Psoas muscle (tissue), 8 donors: ENCODE measurements around the gene COL25A1. TPM values are rescaled to one million over a fixed set of nuclear protein-coding genes. Genes with fewer than 3 reads are reported as not detected.
"Not testable (repeated sequence)": the region's sequence is repeated elsewhere in the genome, so short reads cannot be mapped to it uniquely, and the experiment has no call there.

Experiments used
- ATAC-seq, 4 donors: fragments of 200-7000 bp; cut with Tn5 transposase; one replicate each; pipeline ENCODE4 v1.9.1; 2020; ENCODE audit warnings: moderate library complexity in 3 of 4, mild to moderate bottlenecking in 2 of 4
- DNase-seq, 2 donors: peaks; one replicate each; pipeline ENCODE4 v3.0.0-alpha.2; 2020
- H3K27ac ChIP-seq: fragments of 200-600 bp; one replicate; pipeline ENCODE4 v1.8.0; 2022
- H3K27me3 ChIP-seq, 3 donors: fragments of 200-600 bp in 1 of 3; one replicate each; pipeline versions ENCODE4 v1.6.1 to v1.8.0; 2013 to 2022; ENCODE audit warnings: low read length in 2 of 3, mild to moderate bottlenecking in 2 of 3, moderate library complexity in 1 of 3; ENCODE audit not compliant: insufficient read depth in 3 of 3
- H3K36me3 ChIP-seq, 2 donors: fragments of 200-600 bp in 1 of 2; one replicate each; pipeline versions ENCODE4 v1.6.1 to v1.8.0; 2013 to 2022; ENCODE audit warnings: low read depth in 1 of 2, mild to moderate bottlenecking in 1 of 2, moderate library complexity in 1 of 2; ENCODE audit not compliant: insufficient read depth in 1 of 2
- H3K4me1 ChIP-seq: fragments of 200-600 bp; one replicate; pipeline ENCODE4 v1.8.0; 2022
- H3K4me3 ChIP-seq: fragments of 200-600 bp; one replicate; pipeline ENCODE4 v1.8.0; 2022; ENCODE audit warnings: mild to moderate bottlenecking
- H3K9me3 ChIP-seq: fragments of 200-600 bp; one replicate; pipeline ENCODE4 v1.8.0; 2022
- CTCF ChIP-seq: fragments of 200-600 bp; IDR thresholded peaks from one replicate; pipeline ENCODE4 v1.8.0; 2022; ENCODE audit warnings: antibody characterized with exemption
- WGBS, 3 donors: extraction: QIAGEN DNeasy Blood & Tissue Kit; methylation state at CpG; one replicate each; pipeline versions ENCODE4 v1.1.6 to v1.1.7; 2013; 5-methylcytosine and 5-hydroxymethylcytosine counted together
- intact Hi-C, 2 donors: fragments of 100-400 bp; cut with DNase I; formaldehyde crosslinking; loops; one replicate each; pipeline versions ENCODE4 v1.11.0 to v1.14.2; 2022
- polyA plus RNA-seq, 3 donors: library from polyadenylated mRNA; stranded (reverse); fragments of 200-250 nt; gene quantifications; one replicate each; pipeline ENCODE4 v1.2.3, GENCODE V29; 2013
- total RNA-seq, 4 donors: library from RNA; stranded (reverse); fragmentation: NEBNext Ultra II Directional in 2 of 4; extraction: Animal tissue kit (Norgen Biotek cat#: 25700) in 2 of 4; gene quantifications; one replicate each; pipeline versions ENCODE4 v1.2.1 to v1.2.4, GENCODE V29; 2021 to 2023
- donor health status: healthy with polysubstance abuse.
- donor health status: DM: no; HTN: no; CAD: no; lungs with moderate emphysema.
- donor health status: Bipolar disorder and iron deficiency.
- donor health status: healthy.
- donor health status: DM: yes; HTN: yes; CAD: no.
- donor health status: DM: no; HTN: no; CAD: no.
- donor health status: DM: no; HTN: no; CAD: no.
- donor health status: DM: yes; HTN: yes; CAD: no.

COL25A1 gene
- total and polyA plus RNA-seq, 7 donors, result 0.14 to 1.5 (median 0.36) TPM

- Histone ChIP-seq H3K27ac (no peak overlapping the region), H3K4me1 (no peaks in the 10 kb centered on the region), H3K27me3 (peaks cover 0 to 2% (median 0%) of the 10 kb centered on the region in 3 donors), H3K36me3 (no peaks in the 10 kb centered on the region), H3K4me3 (no peak overlapping the region), H3K9me3 (no peaks in the 10 kb centered on the region)
- no peak for ATAC-seq
- intact Hi-C loops, result no loop called here
- no peak for TF ChIP-seq CTCF
- no peak for DNase-seq
- WGBS, 3 donors, result 80 to 85% (median 84%) methylated on average over 5 of the region's 5 CpGs
These were observed 310.7 kb downstream of the COL25A1 start for GRCh38 chr4:108991551-108992328.

- peaks cover 0 to 5% (median 0%) of the 10 kb centered on the region in 3 donors for H3K27me3 ChIP-seq
- no peak overlapping the region for H3K4me3 ChIP-seq
- H3K36me3 ChIP-seq, result no peaks in the 10 kb centered on the region
- intact Hi-C loops, result no loop called here
- no peaks in the 10 kb centered on the region for H3K4me1 ChIP-seq
- no peak for TF ChIP-seq CTCF
- H3K9me3 ChIP-seq, result no peaks in the 10 kb centered on the region
- H3K27ac ChIP-seq, result no peak overlapping the region
- WGBS, 3 donors, result 71 to 81% (median 76%) methylated on average over 5 of the region's 5 CpGs
- ATAC-seq (no peak), DNase-seq (no peak)
These were observed 313.8 kb downstream of the COL25A1 start for GRCh38 chr4:108988464-108989195.

- H3K27me3 ChIP-seq, DNase-seq, H3K4me1 ChIP-seq, intact Hi-C loops, H3K4me3 ChIP-seq, H3K9me3 ChIP-seq, H3K27ac ChIP-seq, ATAC-seq, H3K36me3 ChIP-seq: not testable (repeated sequence)
- 94 to 97% (median 97%) methylated on average over 24 to 30 of the region's 30 CpGs for WGBS, 3 donors
These were observed 318.0 kb downstream of the COL25A1 start for GRCh38 chr4:108984495-108984894.

GRCh38 chr4:108982402-108983185 is 319.9 kb downstream of the COL25A1 start:
- DNase-seq, result no peak
- TF ChIP-seq CTCF, result no peak
- Histone ChIP-seq H3K36me3 (no peaks in the 10 kb centered on the region), H3K4me1 (no peaks in the 10 kb centered on the region), H3K27ac (no peak overlapping the region), H3K4me3 (no peak overlapping the region), H3K9me3 (no peaks in the 10 kb centered on the region), H3K27me3 (peaks cover 0 to 3% (median 0%) of the 10 kb centered on the region in 3 donors)
- intact Hi-C loops, result no loop called here
- WGBS, 3 donors, result 77 to 80% (median 77%) methylated on average over 6 of the region's 6 CpGs
- no peak for ATAC-seq
